Activated CD4-positive, alpha-beta T cell treated with anti-CD3 and anti-CD28 coated beads, Interleukin-2, amount 50 U/mL, for 4 hours (primary cell): ENCODE data around the gene COL6A6.
A peak's percentile ranks its signal among the peaks of the same experiment; 100 is the strongest.
"Not testable (repeated sequence)": the region's sequence is repeated elsewhere in the genome, so short reads cannot be mapped to it uniquely, and the experiment has no call there.

Experiments
- DNase-seq, 2 experiments: peaks; one replicate each; pipeline ENCODE4 v3.0.0-alpha.2; 2020

The COL6A6 gene

GRCh38 chr3:130533247-130533646 is 16.3 kb downstream of the COL6A6 start:
- DNase-seq: no peak

- no peak for DNase-seq
Observed at GRCh38 chr3:130537673-130538304, 20.8 kb downstream of the COL6A6 start.

- peak; percentile 6 to 12 for DNase-seq
Observed at GRCh38 chr3:130539005-130539404, 22.0 kb downstream of the COL6A6 start.

GRCh38 chr3:130543322-130543721 is 26.3 kb downstream of the COL6A6 start:
- DNase-seq: no peak

GRCh38 chr3:130546920-130547679 is 30.1 kb downstream of the COL6A6 start:
- no peak for DNase-seq

- not testable (repeated sequence) for DNase-seq
Observed at GRCh38 chr3:130547680-130548065, 30.7 kb downstream of the COL6A6 start.

GRCh38 chr3:130548356-130548755 is 31.4 kb downstream of the COL6A6 start:
- no peak for DNase-seq

- no peak for DNase-seq
Observed at GRCh38 chr3:130557336-130558035, 40.5 kb downstream of the COL6A6 start.

GRCh38 chr3:130558366-130558765 is 41.4 kb downstream of the COL6A6 start:
- DNase-seq: no peak

- DNase-seq: no peak
Observed at GRCh38 chr3:130565224-130565623, 48.2 kb downstream of the COL6A6 start.
